ENCODE measurements around the gene SMAD5. TPM values are rescaled to one million over a fixed set of nuclear protein-coding genes. Genes with fewer than 3 reads are reported as not detected.

SMAD5 gene
- total and polyA plus RNA-seq, 2 experiments from 2014 or later = 37.5 to 56.6 TPM

DNA sequence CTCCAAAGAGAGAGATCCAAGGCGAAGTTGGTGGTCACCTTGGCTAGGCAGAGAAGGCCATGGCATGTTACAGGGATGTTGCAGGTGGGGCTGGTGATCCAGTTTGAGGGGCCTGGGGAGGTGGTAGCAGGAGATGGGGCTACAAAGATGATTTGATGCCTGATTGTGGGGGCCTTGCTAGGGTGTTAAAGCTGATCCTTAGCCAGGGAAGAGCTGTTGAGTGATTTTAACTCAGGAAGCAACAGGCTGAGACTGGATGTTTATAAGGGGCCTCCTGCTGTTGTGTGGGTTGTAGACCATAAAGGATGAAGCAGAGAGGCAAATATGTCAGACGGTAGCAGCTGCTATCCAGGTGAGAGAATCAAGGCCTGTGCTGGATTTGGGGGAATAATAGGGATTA is 19.0 kb upstream of the SMAD5 start:
- no peaks in the 10 kb centered on the region for H4K20me1 ChIP-seq (replicated peaks; ENCODE audit: insufficient read depth)
- Mint-ChIP-seq H3K36me3 (ENCODE audit: low read depth) (no peaks in the 10 kb centered on the region), H3K27ac (no peak overlapping the region), H3K4me3 (no peak overlapping the region), H3K9me3 (no peaks in the 10 kb centered on the region), H3K4me1 (peaks cover 5% of the 10 kb centered on the region; the same call in 2 of the 3 replicates), H3K27me3 (ENCODE audit: insufficient read depth, low read depth, poor library complexity) (peaks cover 2% of the 10 kb centered on the region)
- no peak overlapping the region for H3K4me2 ChIP-seq
- no peaks in the 10 kb centered on the region for H3K27me3 ChIP-seq (ENCODE audit: insufficient read depth)
- H3K36me3 ChIP-seq (ENCODE audit: insufficient read depth) = no peaks in the 10 kb centered on the region
- H3K79me2 ChIP-seq (replicated peaks; ENCODE audit: insufficient read depth) = no peaks in the 10 kb centered on the region
- ATAC-seq = no peak
- no peaks in the 10 kb centered on the region for H3F3A ChIP-seq (replicated peaks; ENCODE audit: low read depth)
- H2AFZ ChIP-seq = no peak overlapping the region
- H3K4me1 ChIP-seq (ENCODE audit: insufficient read depth) = no peaks in the 10 kb centered on the region
- DNase-seq (ENCODE audit: low spot score) = no peak
- H3K27ac ChIP-seq (ENCODE audit: low read depth) = no peak overlapping the region
- H3K4me3 ChIP-seq = no peak overlapping the region
- TF ChIP-seq, protein P1, sequence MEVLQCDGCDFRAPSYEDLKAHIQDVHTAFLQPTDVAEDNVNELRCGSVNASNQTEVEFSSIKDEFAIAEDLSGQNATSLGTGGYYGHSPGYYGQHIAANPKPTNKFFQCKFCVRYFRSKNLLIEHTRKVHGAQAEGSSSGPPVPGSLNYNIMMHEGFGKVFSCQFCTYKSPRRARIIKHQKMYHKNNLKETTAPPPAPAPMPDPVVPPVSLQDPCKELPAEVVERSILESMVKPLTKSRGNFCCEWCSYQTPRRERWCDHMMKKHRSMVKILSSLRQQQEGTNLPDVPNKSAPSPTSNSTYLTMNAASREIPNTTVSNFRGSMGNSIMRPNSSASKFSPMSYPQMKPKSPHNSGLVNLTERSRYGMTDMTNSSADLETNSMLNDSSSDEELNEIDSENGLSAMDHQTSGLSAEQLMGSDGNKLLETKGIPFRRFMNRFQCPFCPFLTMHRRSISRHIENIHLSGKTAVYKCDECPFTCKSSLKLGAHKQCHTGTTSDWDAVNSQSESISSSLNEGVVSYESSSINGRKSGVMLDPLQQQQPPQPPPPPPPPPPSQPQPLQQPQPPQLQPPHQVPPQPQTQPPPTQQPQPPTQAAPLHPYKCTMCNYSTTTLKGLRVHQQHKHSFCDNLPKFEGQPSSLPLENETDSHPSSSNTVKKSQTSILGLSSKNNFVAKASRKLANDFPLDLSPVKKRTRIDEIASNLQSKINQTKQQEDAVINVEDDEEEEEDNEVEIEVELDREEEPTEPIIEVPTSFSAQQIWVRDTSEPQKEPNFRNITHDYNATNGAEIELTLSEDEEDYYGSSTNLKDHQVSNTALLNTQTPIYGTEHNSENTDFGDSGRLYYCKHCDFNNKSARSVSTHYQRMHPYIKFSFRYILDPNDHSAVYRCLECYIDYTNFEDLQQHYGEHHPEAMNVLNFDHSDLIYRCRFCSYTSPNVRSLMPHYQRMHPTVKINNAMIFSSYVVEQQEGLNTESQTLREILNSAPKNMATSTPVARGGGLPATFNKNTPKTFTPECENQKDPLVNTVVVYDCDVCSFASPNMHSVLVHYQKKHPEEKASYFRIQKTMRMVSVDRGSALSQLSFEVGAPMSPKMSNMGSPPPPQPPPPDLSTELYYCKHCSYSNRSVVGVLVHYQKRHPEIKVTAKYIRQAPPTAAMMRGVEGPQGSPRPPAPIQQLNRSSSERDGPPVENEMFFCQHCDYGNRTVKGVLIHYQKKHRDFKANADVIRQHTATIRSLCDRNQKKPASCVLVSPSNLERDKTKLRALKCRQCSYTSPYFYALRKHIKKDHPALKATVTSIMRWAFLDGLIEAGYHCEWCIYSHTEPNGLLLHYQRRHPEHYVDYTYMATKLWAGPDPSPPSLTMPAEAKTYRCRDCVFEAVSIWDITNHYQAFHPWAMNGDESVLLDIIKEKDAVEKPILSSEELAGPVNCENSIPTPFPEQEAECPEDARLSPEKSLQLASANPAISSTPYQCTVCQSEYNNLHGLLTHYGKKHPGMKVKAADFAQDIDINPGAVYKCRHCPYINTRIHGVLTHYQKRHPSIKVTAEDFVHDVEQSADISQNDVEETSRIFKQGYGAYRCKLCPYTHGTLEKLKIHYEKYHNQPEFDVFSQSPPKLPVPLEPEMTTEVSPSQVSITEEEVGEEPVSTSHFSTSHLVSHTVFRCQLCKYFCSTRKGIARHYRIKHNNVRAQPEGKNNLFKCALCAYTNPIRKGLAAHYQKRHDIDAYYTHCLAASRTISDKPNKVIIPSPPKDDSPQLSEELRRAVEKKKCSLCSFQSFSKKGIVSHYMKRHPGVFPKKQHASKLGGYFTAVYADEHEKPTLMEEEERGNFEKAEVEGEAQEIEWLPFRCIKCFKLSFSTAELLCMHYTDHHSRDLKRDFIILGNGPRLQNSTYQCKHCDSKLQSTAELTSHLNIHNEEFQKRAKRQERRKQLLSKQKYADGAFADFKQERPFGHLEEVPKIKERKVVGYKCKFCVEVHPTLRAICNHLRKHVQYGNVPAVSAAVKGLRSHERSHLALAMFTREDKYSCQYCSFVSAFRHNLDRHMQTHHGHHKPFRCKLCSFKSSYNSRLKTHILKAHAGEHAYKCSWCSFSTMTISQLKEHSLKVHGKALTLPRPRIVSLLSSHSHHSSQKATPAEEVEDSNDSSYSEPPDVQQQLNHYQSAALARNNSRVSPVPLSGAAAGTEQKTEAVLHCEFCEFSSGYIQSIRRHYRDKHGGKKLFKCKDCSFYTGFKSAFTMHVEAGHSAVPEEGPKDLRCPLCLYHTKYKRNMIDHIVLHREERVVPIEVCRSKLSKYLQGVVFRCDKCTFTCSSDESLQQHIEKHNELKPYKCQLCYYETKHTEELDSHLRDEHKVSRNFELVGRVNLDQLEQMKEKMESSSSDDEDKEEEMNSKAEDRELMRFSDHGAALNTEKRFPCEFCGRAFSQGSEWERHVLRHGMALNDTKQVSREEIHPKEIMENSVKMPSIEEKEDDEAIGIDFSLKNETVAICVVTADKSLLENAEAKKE (CRISPR knock-in tag; IDR thresholded peaks at IDR 0.05) = no peak
- no peak for TF ChIP-seq EZH2phosphoT487 (IDR thresholded peaks at IDR 0.05; ENCODE audit: unreplicated experiment)
- TF ChIP-seq, protein P2, sequence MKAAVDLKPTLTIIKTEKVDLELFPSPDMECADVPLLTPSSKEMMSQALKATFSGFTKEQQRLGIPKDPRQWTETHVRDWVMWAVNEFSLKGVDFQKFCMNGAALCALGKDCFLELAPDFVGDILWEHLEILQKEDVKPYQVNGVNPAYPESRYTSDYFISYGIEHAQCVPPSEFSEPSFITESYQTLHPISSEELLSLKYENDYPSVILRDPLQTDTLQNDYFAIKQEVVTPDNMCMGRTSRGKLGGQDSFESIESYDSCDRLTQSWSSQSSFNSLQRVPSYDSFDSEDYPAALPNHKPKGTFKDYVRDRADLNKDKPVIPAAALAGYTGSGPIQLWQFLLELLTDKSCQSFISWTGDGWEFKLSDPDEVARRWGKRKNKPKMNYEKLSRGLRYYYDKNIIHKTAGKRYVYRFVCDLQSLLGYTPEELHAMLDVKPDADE (IDR thresholded peaks at IDR 0.05) = no peak
- TF ChIP-seq CREB1 (CRISPR knock-in tag; IDR thresholded peaks at IDR 0.05; ENCODE audit: low read depth) = no peak
- TF ChIP-seq EZH2 (IDR thresholded peaks at IDR 0.05; ENCODE audit: low read depth, unreplicated experiment) = no peak
- TF ChIP-seq JUNB (IDR thresholded peaks at IDR 0.05; ENCODE audit: unreplicated experiment) = no peak
- TF ChIP-seq, protein P3, sequence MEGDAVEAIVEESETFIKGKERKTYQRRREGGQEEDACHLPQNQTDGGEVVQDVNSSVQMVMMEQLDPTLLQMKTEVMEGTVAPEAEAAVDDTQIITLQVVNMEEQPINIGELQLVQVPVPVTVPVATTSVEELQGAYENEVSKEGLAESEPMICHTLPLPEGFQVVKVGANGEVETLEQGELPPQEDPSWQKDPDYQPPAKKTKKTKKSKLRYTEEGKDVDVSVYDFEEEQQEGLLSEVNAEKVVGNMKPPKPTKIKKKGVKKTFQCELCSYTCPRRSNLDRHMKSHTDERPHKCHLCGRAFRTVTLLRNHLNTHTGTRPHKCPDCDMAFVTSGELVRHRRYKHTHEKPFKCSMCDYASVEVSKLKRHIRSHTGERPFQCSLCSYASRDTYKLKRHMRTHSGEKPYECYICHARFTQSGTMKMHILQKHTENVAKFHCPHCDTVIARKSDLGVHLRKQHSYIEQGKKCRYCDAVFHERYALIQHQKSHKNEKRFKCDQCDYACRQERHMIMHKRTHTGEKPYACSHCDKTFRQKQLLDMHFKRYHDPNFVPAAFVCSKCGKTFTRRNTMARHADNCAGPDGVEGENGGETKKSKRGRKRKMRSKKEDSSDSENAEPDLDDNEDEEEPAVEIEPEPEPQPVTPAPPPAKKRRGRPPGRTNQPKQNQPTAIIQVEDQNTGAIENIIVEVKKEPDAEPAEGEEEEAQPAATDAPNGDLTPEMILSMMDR (conservative IDR thresholded peaks at IDR 0.05; ENCODE audit: low read depth in 2 of 2) = no peak
- no peak for TF ChIP-seq STAT1 (IDR thresholded peaks at IDR 0.05; ENCODE audit: unreplicated experiment)
- no peak for TF ChIP-seq NANOG (IDR thresholded peaks at IDR 0.05; ENCODE audit: borderline replicate concordance)
- no peaks in the 10 kb centered on the region for H3K9me2 ChIP-seq (ENCODE audit: insufficient read depth)
